ENCODE data around the gene ULK1. TPM values are rescaled to one million over a fixed set of nuclear protein-coding genes. Genes with fewer than 3 reads are reported as not detected.

ULK1 gene
- total RNA-seq, 1 experiment from 2014 or later, result 72.1 TPM

DNA sequence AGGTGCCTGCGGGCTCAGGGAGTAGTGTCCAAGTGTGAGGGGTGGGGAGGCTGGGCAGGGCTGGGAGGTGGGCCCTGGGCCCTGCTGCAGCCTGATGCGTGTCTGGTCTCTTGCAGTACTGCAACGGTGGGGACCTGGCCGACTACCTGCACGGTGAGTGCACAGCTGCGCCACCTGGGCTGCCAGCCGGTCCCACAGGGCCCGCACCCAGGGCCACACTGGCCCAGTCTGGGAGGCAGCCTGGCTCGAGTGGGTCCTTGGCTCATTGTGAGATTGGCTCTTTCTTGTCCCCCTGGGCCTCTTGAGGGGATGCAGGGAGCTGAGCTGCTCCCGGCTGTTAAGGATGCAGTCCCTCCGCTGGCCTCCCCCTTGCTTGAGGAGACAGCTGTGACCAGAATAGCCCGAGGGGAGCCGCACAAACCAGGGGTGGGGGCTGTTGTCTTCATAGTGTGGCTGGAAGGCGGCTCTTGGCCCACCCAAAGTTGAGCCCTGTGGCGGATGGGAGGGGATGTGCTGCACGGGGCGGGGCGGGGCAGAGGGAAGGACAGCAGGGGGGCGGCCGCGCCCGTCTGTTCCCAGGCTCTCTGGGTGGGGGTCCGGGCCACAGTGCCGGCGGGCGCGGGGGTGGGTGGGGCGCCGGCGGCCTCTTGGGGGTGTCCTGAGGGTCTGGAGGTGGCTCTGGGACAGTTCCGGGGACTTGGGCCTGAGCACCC is 13.1 kb downstream of the ULK1 start:
- no TSS peak for BruUV-seq (replicated peaks)
- in situ Hi-C loops (cut with HindIII; ENCODE audit: low pct_unique_long_range_greater_than_20kb, low sequenced_read_pairs) (no loop called here), intact Hi-C loops (cut with micrococcal nuclease; ENCODE audit: unreplicated experiment) (no loop called here)
- ChIA-PET POLR2A (no interaction called here), CTCF (no interaction called here)
- no peaks in the 10 kb centered on the region for H3K9me3 ChIP-seq (ENCODE audit: control insufficient read depth, insufficient read depth, low read depth, low read length)
- peaks cover 6% of the 10 kb centered on the region for H3K4me1 ChIP-seq (ENCODE audit: control insufficient read depth, insufficient read depth, low read length)
- H3K27ac ChIP-seq (ENCODE audit: low read length), result no peak overlapping the region
- no peak overlapping the region for H3K4me3 ChIP-seq (ENCODE audit: low read depth in 2 of 2, low read length in 2 of 2)
- no peaks in the 10 kb centered on the region for H3K27me3 ChIP-seq (ENCODE audit: control insufficient read depth, insufficient read depth, low read length)
- no peak for TF ChIP-seq POLR2AphosphoS5 (IDR thresholded peaks at IDR 0.05; ENCODE audit: low read depth, low read length)
- TF ChIP-seq, protein P1, sequence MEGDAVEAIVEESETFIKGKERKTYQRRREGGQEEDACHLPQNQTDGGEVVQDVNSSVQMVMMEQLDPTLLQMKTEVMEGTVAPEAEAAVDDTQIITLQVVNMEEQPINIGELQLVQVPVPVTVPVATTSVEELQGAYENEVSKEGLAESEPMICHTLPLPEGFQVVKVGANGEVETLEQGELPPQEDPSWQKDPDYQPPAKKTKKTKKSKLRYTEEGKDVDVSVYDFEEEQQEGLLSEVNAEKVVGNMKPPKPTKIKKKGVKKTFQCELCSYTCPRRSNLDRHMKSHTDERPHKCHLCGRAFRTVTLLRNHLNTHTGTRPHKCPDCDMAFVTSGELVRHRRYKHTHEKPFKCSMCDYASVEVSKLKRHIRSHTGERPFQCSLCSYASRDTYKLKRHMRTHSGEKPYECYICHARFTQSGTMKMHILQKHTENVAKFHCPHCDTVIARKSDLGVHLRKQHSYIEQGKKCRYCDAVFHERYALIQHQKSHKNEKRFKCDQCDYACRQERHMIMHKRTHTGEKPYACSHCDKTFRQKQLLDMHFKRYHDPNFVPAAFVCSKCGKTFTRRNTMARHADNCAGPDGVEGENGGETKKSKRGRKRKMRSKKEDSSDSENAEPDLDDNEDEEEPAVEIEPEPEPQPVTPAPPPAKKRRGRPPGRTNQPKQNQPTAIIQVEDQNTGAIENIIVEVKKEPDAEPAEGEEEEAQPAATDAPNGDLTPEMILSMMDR (IDR thresholded peaks at IDR 0.05), result no peak
- TF ChIP-seq, protein P2, sequence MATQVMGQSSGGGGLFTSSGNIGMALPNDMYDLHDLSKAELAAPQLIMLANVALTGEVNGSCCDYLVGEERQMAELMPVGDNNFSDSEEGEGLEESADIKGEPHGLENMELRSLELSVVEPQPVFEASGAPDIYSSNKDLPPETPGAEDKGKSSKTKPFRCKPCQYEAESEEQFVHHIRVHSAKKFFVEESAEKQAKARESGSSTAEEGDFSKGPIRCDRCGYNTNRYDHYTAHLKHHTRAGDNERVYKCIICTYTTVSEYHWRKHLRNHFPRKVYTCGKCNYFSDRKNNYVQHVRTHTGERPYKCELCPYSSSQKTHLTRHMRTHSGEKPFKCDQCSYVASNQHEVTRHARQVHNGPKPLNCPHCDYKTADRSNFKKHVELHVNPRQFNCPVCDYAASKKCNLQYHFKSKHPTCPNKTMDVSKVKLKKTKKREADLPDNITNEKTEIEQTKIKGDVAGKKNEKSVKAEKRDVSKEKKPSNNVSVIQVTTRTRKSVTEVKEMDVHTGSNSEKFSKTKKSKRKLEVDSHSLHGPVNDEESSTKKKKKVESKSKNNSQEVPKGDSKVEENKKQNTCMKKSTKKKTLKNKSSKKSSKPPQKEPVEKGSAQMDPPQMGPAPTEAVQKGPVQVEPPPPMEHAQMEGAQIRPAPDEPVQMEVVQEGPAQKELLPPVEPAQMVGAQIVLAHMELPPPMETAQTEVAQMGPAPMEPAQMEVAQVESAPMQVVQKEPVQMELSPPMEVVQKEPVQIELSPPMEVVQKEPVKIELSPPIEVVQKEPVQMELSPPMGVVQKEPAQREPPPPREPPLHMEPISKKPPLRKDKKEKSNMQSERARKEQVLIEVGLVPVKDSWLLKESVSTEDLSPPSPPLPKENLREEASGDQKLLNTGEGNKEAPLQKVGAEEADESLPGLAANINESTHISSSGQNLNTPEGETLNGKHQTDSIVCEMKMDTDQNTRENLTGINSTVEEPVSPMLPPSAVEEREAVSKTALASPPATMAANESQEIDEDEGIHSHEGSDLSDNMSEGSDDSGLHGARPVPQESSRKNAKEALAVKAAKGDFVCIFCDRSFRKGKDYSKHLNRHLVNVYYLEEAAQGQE (IDR thresholded peaks at IDR 0.05; ENCODE audit: insufficient read depth in 1 of 2, low read depth in 2 of 2, low read length in 1 of 2), result no peak
- no peak for TF ChIP-seq SIN3A (IDR thresholded peaks at IDR 0.05; ENCODE audit: borderline replicate concordance, insufficient read depth, low read depth, low read length)
- TF ChIP-seq TCF7L2 (IDR thresholded peaks at IDR 0.05; ENCODE audit: low read depth, low read length), result no peak
- H3K36me3 ChIP-seq (ENCODE audit: control insufficient read depth, insufficient read depth, low read length), result no peaks in the 10 kb centered on the region
- DNase-seq (ENCODE audit: low read depth, low spot score) (no peak), ATAC-seq (no peak)

DNA sequence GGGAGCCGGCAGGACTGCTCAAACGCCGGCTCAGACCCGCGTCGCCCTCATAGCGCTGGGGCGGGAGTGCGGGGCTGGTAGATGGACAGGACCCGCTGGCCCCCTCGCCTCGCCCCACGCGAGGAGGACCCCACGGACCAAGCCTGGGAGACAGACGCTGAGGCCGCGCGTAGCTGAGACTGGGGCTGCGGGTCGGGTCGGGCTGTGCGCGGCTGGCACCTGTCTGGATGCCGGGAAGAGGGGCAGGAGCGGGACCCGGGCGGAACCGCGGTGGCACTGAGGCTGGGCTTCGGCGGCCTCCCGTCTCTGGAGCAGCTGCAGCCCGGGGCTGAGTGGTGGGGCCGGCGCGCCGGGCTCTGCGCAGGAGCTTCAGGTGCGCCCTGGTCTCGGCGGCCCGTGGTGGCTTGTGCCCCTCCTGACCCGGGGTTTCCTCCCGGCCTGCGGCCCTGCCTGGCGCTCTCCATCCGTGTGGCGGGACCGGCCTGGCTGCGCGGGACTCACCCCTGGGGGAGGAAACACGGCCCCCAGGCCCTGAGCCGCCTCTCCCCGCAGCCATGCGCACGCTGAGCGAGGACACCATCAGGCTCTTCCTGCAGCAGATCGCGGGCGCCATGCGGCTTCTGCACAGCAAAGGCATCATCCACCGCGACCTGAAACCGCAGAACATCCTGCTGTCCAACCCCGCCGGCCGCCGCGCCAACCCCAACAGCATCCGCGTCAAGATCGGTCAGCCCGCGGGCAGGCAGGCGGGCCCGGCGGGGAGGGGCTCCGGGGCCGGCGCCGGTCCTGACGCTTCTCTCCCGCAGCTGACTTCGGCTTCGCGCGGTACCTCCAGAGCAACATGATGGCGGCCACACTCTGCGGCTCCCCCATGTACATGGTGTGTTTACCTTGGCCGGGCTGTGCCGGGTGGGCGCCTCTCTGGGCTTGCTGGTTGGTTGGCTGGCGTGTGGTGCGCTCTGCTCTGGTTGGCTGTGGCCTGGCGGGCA is 14.0 kb downstream of the ULK1 start:
- in situ Hi-C loops (cut with HindIII; ENCODE audit: low pct_unique_long_range_greater_than_20kb, low sequenced_read_pairs) (no loop called here), intact Hi-C loops (cut with micrococcal nuclease; ENCODE audit: unreplicated experiment) (no loop called here)
- Histone ChIP-seq H3K4me3 (ENCODE audit: low read depth in 2 of 2, low read length in 2 of 2) (no peak overlapping the region), H3K9me3 (ENCODE audit: control insufficient read depth, insufficient read depth, low read depth, low read length) (no peaks in the 10 kb centered on the region), H3K4me1 (ENCODE audit: control insufficient read depth, insufficient read depth, low read length) (peaks cover 9% of the 10 kb centered on the region), H3K36me3 (ENCODE audit: control insufficient read depth, insufficient read depth, low read length) (no peaks in the 10 kb centered on the region), H3K27me3 (ENCODE audit: control insufficient read depth, insufficient read depth, low read length) (no peaks in the 10 kb centered on the region), H3K27ac (ENCODE audit: low read length) (no peak overlapping the region)
- ChIA-PET POLR2A (no interaction called here), CTCF (no interaction called here)
- no TSS peak for BruUV-seq (replicated peaks)
- TF ChIP-seq, protein P2 (IDR thresholded peaks at IDR 0.05; ENCODE audit: insufficient read depth in 1 of 2, low read depth in 2 of 2, low read length in 1 of 2), result no peak
- TF ChIP-seq, protein P1 (IDR thresholded peaks at IDR 0.05), result no peak
- no peak for TF ChIP-seq SIN3A (IDR thresholded peaks at IDR 0.05; ENCODE audit: borderline replicate concordance, insufficient read depth, low read depth, low read length)
- TF ChIP-seq POLR2AphosphoS5 (IDR thresholded peaks at IDR 0.05; ENCODE audit: low read depth, low read length), result no peak
- TF ChIP-seq TCF7L2 (IDR thresholded peaks at IDR 0.05; ENCODE audit: low read depth, low read length), result no peak
- ATAC-seq, result no peak
- no peak for DNase-seq (ENCODE audit: low read depth, low spot score)

Measured in Panc1 (cell line).